GM21515 (cell line): ENCODE results near the gene MEP1B.

ENCODE experiments used
- ATAC-seq: cut with Tn5 transposase; IDR thresholded peaks from one replicate; pipeline ENCODE4 v1.9.1; 2021; ENCODE audit not compliant: unreplicated experiment

Gene MEP1B

GRCh38 chr18:32262092-32262491 lies 72.3 kb downstream of the MEP1B start:
- no peak for ATAC-seq

GRCh38 chr18:32264401-32264800 lies 74.6 kb downstream of the MEP1B start:
- ATAC-seq, result no peak

GRCh38 chr18:32267463-32267862 lies 77.6 kb downstream of the MEP1B start:
- ATAC-seq, result no peak
